ENCODE data around the gene LHFPL4. TPM values are rescaled to one million over a fixed set of nuclear protein-coding genes. Genes with fewer than 3 reads are reported as not detected.
A peak's percentile ranks its signal among the peaks of the same experiment; 100 is the strongest.
"Not testable (repeated sequence)": the region's sequence is repeated elsewhere in the genome, so short reads cannot be mapped to it uniquely, and the experiment has no call there.

LHFPL4 gene
- total RNA-seq = 0.84 and 1.4 TPM in 2 replicates
- long read RNA-seq = 0 reads

DNA sequence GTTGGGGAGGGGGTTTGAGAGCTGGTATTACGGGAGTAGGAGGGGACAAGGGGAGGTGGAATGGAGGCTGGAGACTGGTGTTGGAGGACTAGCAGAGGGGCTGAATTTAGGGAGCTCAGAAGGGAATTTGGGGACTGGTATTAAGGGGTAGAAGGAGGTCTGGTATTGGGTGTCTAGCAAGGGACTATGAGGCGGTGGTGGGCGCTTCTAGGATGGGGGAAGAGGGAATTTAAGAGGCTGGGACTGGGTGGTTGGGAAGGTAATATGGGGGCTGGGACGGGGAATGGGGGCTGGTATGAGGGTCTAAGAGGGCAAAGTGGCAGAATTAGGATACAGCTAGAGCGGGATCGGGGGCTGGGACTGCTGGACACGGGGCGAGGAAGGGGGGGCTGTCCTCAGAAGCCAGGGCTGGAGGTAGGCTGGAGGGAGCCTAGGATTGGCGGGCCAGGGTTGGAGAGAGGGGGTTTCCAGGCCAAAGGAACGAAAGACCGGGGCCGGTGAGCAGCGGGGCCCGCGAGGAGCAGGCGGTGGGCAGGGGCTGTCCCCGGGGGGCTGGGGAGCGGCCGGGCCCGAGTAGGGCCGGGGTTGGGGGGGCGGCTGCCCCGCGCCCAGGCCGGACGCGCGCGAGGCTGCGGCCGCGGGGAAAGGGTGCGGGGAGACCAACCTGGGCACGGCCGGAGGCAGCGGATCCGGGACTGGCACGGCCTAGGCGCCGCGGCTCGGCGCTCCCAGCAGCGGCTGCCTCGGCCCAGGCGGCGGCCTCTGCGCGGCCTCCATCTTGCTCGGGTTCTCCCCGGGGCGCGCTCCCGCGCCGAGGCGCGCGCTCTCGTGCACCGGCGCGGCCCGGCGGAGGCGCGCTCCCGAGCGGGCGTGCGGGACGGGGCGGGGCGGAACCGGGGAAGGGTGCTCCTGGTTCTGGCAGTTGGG is at the start of gene LHFPL4:
LHFPL4 (minus strand) TSS at position 802 of the 927 bp plus-strand sequence. CDS start 1,143 bp downstream, outside the sequence.
- Mint-ChIP-seq H3K27ac (ENCODE audit: unreplicated experiment) (no peak within 1 kb of the TSS), H3K4me1 (peaks cover 3% of the 10 kb centered on the region), H3K4me3 (no peak within 1 kb of the TSS), H3K36me3 (ENCODE audit: low read depth) (no peaks in the 10 kb centered on the region), H3K27me3 (ENCODE audit: low read depth) (peaks cover 95% of the 10 kb centered on the region), H3K9me3 (no peaks in the 10 kb centered on the region)
- TF ChIP-seq, protein P1, sequence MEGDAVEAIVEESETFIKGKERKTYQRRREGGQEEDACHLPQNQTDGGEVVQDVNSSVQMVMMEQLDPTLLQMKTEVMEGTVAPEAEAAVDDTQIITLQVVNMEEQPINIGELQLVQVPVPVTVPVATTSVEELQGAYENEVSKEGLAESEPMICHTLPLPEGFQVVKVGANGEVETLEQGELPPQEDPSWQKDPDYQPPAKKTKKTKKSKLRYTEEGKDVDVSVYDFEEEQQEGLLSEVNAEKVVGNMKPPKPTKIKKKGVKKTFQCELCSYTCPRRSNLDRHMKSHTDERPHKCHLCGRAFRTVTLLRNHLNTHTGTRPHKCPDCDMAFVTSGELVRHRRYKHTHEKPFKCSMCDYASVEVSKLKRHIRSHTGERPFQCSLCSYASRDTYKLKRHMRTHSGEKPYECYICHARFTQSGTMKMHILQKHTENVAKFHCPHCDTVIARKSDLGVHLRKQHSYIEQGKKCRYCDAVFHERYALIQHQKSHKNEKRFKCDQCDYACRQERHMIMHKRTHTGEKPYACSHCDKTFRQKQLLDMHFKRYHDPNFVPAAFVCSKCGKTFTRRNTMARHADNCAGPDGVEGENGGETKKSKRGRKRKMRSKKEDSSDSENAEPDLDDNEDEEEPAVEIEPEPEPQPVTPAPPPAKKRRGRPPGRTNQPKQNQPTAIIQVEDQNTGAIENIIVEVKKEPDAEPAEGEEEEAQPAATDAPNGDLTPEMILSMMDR (conservative IDR thresholded peaks at IDR 0.05) = no peak
- DNase-seq (ENCODE audit: low read depth, low spot score) = no peak

DNA sequence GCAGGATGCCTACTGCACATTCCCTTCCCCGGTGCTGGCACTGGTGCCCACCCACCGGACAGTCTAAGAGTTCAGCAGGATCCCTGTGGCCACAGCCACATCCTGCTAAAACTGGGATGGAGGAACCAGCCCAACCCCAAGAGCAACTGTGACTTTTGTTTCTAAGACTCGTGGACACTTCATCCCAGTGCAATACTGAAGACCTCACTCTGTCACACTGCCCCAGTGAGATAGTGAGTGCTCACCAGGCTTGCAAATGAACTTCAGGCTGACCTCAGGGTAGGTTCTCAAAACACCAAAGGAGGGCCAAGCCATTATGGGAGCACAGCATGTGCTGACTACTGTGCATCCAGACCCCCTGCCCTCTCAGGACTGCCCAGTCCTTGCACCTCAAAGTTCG is 49.0 kb upstream of the LHFPL4 start:
- Mint-ChIP-seq H3K36me3 (ENCODE audit: low read depth) (no peaks in the 10 kb centered on the region), H3K27me3 (ENCODE audit: low read depth) (peaks cover 9% of the 10 kb centered on the region), H3K4me1 (no peaks in the 10 kb centered on the region), H3K4me3 (no peak overlapping the region), H3K9me3 (peaks cover 15% of the 10 kb centered on the region), H3K27ac (ENCODE audit: unreplicated experiment) (no peak overlapping the region)
- TF ChIP-seq, protein P1 (conservative IDR thresholded peaks at IDR 0.05) = no peak
- DNase-seq (ENCODE audit: low read depth, low spot score) = no peak

DNA sequence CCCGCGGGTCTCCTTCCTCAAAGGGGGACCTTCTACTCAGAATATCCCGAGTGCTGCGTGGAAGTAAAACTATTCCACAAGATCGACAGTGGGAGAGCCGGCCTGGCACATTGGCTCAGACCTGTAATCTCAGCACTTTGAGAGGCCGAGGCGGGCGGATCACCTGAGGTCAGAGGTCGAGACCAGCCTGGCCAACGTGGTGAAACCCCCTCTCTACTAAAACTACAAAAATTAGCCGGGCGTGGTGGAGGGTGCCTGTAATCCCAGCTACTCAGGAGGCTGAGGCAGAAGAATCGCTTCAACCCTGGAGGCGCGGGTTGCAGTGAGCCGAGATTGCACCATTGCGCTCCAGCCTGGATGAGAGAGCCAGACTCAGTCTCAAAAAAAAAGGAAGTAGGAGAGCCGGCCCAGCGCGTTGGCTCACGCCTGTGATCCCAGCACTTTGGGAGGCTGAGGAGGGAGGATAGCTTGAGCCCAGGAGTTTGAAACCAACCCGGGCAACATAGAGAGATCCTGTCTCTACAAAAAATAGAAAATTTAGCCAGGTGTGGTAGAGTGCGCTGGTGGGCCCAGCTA is 47.5 kb upstream of the LHFPL4 start:
- not testable (repeated sequence) for H3K27me3 Mint-ChIP-seq (ENCODE audit: low read depth); H3K4me3 Mint-ChIP-seq; H3K36me3 Mint-ChIP-seq (ENCODE audit: low read depth); H3K27ac Mint-ChIP-seq (ENCODE audit: unreplicated experiment); DNase-seq (ENCODE audit: low read depth, low spot score); H3K4me1 Mint-ChIP-seq
- peaks cover 13% of the 10 kb centered on the region for H3K9me3 Mint-ChIP-seq

DNA sequence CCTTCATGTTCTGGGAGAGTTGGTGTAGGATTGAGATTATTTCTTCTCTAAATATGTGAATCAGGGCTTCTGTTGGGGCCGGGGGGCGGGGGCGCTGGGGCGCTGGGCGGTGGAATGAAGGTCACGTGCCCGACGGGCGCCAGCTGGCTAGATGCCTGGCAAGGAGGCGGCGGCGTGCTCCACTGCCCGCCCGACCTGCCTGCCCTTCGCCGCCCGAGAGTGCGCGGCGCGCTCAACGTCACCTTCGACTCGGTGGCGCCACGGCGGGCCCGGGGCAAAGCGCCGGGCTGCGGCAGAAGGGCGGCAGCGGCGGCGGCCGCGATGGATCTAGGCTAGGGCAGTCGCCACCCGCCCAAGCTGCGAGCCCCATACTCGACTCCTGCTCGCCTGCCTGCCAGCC is 47.0 kb upstream of the LHFPL4 start:
- TF ChIP-seq, protein P1 (conservative IDR thresholded peaks at IDR 0.05) = no peak
- Mint-ChIP-seq H3K4me3 (no peak overlapping the region), H3K4me1 (no peaks in the 10 kb centered on the region), H3K27ac (ENCODE audit: unreplicated experiment) (peak overlapping the region; percentile 50), H3K9me3 (peaks cover 11% of the 10 kb centered on the region), H3K27me3 (ENCODE audit: low read depth) (peaks cover 12% of the 10 kb centered on the region), H3K36me3 (ENCODE audit: low read depth) (no peaks in the 10 kb centered on the region)
- DNase-seq (ENCODE audit: low read depth, low spot score) = no peak

DNA sequence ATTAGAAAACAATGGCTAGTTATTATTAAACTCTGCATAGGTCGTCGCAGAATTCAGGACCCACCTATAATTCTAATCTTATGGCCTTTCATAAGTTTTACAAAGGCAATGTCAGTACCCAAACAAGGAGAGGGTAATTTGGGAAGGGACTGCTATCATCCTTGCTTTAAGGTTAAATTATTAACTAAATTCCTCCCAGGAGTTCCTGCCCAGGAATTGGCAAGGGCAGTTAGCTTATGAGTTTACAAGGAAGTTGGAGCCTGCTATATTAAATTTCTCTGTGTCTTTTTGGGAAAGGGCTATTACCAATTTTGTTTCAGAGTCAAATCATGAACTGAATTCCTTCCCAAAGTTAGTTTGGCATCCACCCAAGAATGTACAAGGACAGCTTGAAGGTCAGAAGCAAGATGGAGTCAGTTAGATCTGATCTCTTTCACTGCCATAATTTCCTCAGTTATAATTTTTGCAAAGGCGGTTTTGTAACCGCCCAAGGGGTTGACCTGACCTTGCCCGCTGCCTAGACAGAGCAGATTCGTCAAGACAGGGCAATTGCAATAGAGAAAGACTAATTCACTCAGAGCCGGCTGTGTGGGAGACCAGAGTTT is 45.3 kb upstream of the LHFPL4 start:
- Mint-ChIP-seq H3K4me3 (no peak overlapping the region), H3K36me3 (ENCODE audit: low read depth) (no peaks in the 10 kb centered on the region)
- TF ChIP-seq, protein P1 (conservative IDR thresholded peaks at IDR 0.05) = no peak

More for the DNA sequence above, 45.3 kb upstream of the LHFPL4 start:
- no peak overlapping the region for H3K27ac Mint-ChIP-seq (ENCODE audit: unreplicated experiment)
- H3K9me3 Mint-ChIP-seq = peaks cover 7% of the 10 kb centered on the region
- peaks cover 14% of the 10 kb centered on the region for H3K27me3 Mint-ChIP-seq (ENCODE audit: low read depth)
- H3K4me1 Mint-ChIP-seq = no peaks in the 10 kb centered on the region
- DNase-seq (ENCODE audit: low read depth, low spot score) = no peak
